HepG2 (cell line): ENCODE results near the gene FAM117A. TPM values are rescaled to one million over a fixed set of nuclear protein-coding genes. Genes with fewer than 3 reads are reported as not detected.

Source experiments
- HOXD1 ChIP-seq: sonication (generic); formaldehyde crosslinking; IDR thresholded peaks from 2 replicates; pipeline ENCODE4 v1.5.0; 2020; ENCODE audit warnings: missing genetic modification reagents
- KDM6A ChIP-seq: IDR thresholded peaks from 2 replicates; pipeline ENCODE4 v1.6.1; 2016; ENCODE audit warnings: low read depth
- MYNN ChIP-seq: sonication (generic); formaldehyde crosslinking; IDR thresholded peaks from 2 replicates; pipeline ENCODE4 v1.4.0; 2020; ENCODE audit warnings: mild to moderate bottlenecking, low read depth, missing genetic modification reagents
- NCOA2 ChIP-seq: sonication (generic); formaldehyde crosslinking; IDR thresholded peaks from 2 replicates; pipeline ENCODE4 v1.8.0; 2022; ENCODE audit warnings: inconsistent platforms
- NFE2L1 ChIP-seq: sonication (generic); formaldehyde crosslinking; IDR thresholded peaks from 2 replicates; pipeline ENCODE4 v1.4.0; 2020; ENCODE audit warnings: missing genetic modification reagents, mild to moderate bottlenecking, borderline replicate concordance
- NPAS2 ChIP-seq: sonication (generic); formaldehyde crosslinking; IDR thresholded peaks from 2 replicates; pipeline ENCODE4 v1.8.0; 2022; ENCODE audit warnings: mild to moderate bottlenecking, missing genetic modification reagents, borderline replicate concordance
- PPARG ChIP-seq: conservative IDR thresholded peaks from 2 replicates; pipeline ENCODE4 v1.6.1; 2016; ENCODE audit warnings: missing biosample characterization, missing genetic modification reagents
- REL ChIP-seq: sonication (generic); formaldehyde crosslinking; conservative IDR thresholded peaks from 2 replicates; pipeline ENCODE4 v1.8.0; 2022; ENCODE audit warnings: mild to moderate bottlenecking, missing genetic modification reagents, moderate library complexity
- ZBTB40 ChIP-seq, 2 experiments: fragments of 450-650 bp in 1 of 2; sonication (generic) in 1 of 2; formaldehyde crosslinking in 1 of 2; IDR thresholded peaks; 2 replicates each; pipeline versions ENCODE4 v1.6.1 to v1.8.0; 2016 to 2022; ENCODE audit warnings: antibody characterized with exemption in 1 of 2, mild to moderate bottlenecking in 1 of 2, missing genetic modification reagents in 1 of 2
- ZNF577 ChIP-seq: sonication (generic); formaldehyde crosslinking; IDR thresholded peaks from 2 replicates; pipeline ENCODE4 v1.4.0; 2020; ENCODE audit warnings: mild to moderate bottlenecking, low read depth, missing genetic modification reagents, borderline replicate concordance
- polyA plus RNA-seq, 8 experiments: library from polyadenylated mRNA; depleted of rRNA in 3 of 8; stranded (reverse) in 7 of 8; unstranded in 1 of 8; fragments of >200 nt; fragmentation: Illumina TruSeq in 4 of 8; extraction: Trizol in 4 of 8; gene quantifications; 2 replicates each; pipeline versions ENCODE4 v1.2.1 to v1.2.3, GENCODE V29; 2011 to 2016; ENCODE audit warnings: low read depth in 4 of 8, missing spikeins in 1 of 8, mixed read lengths in 1 of 8; ENCODE audit not compliant: insufficient read depth in 1 of 8
- total RNA-seq, 5 experiments: library from RNA; depleted of rRNA; stranded (reverse); fragments of >200 nt; fragmentation: Illumina TruSeq; extraction: Trizol; gene quantifications; 2 replicates each; pipeline ENCODE4 v1.2.3, GENCODE V29; 2016; ENCODE audit warnings: low read depth in 1 of 5

The FAM117A gene
- total and polyA plus RNA-seq, 2 of the 13 experiments (the other 11 are each of a cell fraction or from before 2014, with no cell fraction given): 12.1 to 19.8 TPM

- no peak for TF ChIP-seq ZBTB40 (IDR thresholded peaks at IDR 0.05)
- no peak for TF ChIP-seq ZBTB40 (CRISPR knock-in tag; IDR thresholded peaks at IDR 0.05)
- TF ChIP-seq REL: no peak
- TF ChIP-seq PPARG (CRISPR knock-in tag): no peak
- no peak for TF ChIP-seq ZNF577 (CRISPR knock-in tag)
- TF ChIP-seq KDM6A (CRISPR knock-in tag): no peak
- TF ChIP-seq NPAS2 (CRISPR knock-in tag): no peak
- no peak for TF ChIP-seq NFE2L1 (CRISPR knock-in tag)
- TF ChIP-seq HOXD1 (CRISPR knock-in tag): no peak
- no peak for TF ChIP-seq MYNN (CRISPR knock-in tag)
- TF ChIP-seq NCOA2 (CRISPR knock-in tag): no peak
Measured at GRCh38 chr17:49809056-49809455, 45.1 kb upstream of the FAM117A start (continued).
